ENCODE measurements around the gene CLCNKB. TPM values are rescaled to one million over a fixed set of nuclear protein-coding genes. Genes with fewer than 3 reads are reported as not detected.
A peak's percentile ranks its signal among the peaks of the same experiment; 100 is the strongest.
"Not testable (repeated sequence)": the region's sequence is repeated elsewhere in the genome, so short reads cannot be mapped to it uniquely, and the experiment has no call there.

Gene CLCNKB
- total and polyA plus RNA-seq, 5 experiments from 2014 or later: not detected

GRCh38 chr1:16017461-16018303, 25.9 kb upstream of the CLCNKB start, which contains the start of gene HSPB7:
Gene HSPB7, minus strand, starts transcription at chr1:16018043. Its CDS starts 80 bp downstream, at chr1:16017963.
- POLR2A ChIA-PET: no interaction called here
- peaks cover 0 to 6% (median 1%) of the 10 kb centered on the region in 4 donors for H3K4me1 Mint-ChIP-seq
- H3K4me3 Mint-ChIP-seq: no peak within 1 kb of the TSS
- ATAC-seq (no peak), DNase-seq (no peak)
- no peaks in the 10 kb centered on the region for H3K36me3 Mint-ChIP-seq
- no peaks in the 10 kb centered on the region for H3K9me3 Mint-ChIP-seq
- no peak within 1 kb of the TSS for H3K27ac Mint-ChIP-seq
- H3K27me3 Mint-ChIP-seq: peaks cover 0 to 6% (median 0%) of the 10 kb centered on the region in 5 donors

- DNase-seq: no peak
- Mint-ChIP-seq H3K4me3 (no peak overlapping the region), H3K9me3 (no peaks in the 10 kb centered on the region), H3K27me3 (peaks cover 0 to 9% (median 0%) of the 10 kb centered on the region in 5 donors), H3K4me1 (peaks cover 0 to 6% (median 1%) of the 10 kb centered on the region in 4 donors), H3K27ac (no peak overlapping the region), H3K36me3 (no peaks in the 10 kb centered on the region)
- POLR2A ChIA-PET: no interaction called here
- ATAC-seq: no peak
Measured at GRCh38 chr1:16018308-16018707, 25.3 kb upstream of the CLCNKB start.

- Mint-ChIP-seq H3K27me3 (peaks cover 0 to 10% (median 0%) of the 10 kb centered on the region in 5 donors), H3K4me1 (peaks cover 0 to 6% (median 1%) of the 10 kb centered on the region in 4 donors), H3K36me3 (no peaks in the 10 kb centered on the region), H3K9me3 (no peaks in the 10 kb centered on the region), H3K4me3 (no peak overlapping the region), H3K27ac (peak overlapping the region in 2 of 10 donors; percentile 39 to 42)
- POLR2A ChIA-PET: no interaction called here
- ATAC-seq (no peak), DNase-seq (no peak)
Measured at GRCh38 chr1:16018749-16019643, 24.6 kb upstream of the CLCNKB start.

- H3K27ac Mint-ChIP-seq: peak overlapping the region in 1 of 10 donors; percentile 42
- POLR2A ChIA-PET: no interaction called here
- no peak overlapping the region for H3K4me3 Mint-ChIP-seq
- H3K9me3 Mint-ChIP-seq: no peaks in the 10 kb centered on the region
- no peak for ATAC-seq
- H3K36me3 Mint-ChIP-seq: no peaks in the 10 kb centered on the region
- no peak for DNase-seq
- H3K4me1 Mint-ChIP-seq: peaks cover 0 to 4% (median 1%) of the 10 kb centered on the region in 4 donors
- peaks cover 0 to 12% (median 0%) of the 10 kb centered on the region in 5 donors for H3K27me3 Mint-ChIP-seq
Measured at GRCh38 chr1:16019644-16020277, 23.8 kb upstream of the CLCNKB start.

GRCh38 chr1:16020325-16020724, 23.3 kb upstream of the CLCNKB start:
- no peak for ATAC-seq
- H3K27me3 Mint-ChIP-seq: peaks cover 0 to 9% (median 0%) of the 10 kb centered on the region in 5 donors
- POLR2A ChIA-PET: no interaction called here

GRCh38 chr1:16020878-16021277, 22.7 kb upstream of the CLCNKB start:
- H3K9me3 Mint-ChIP-seq, H3K36me3 Mint-ChIP-seq, H3K4me3 Mint-ChIP-seq, ATAC-seq, H3K4me1 Mint-ChIP-seq, DNase-seq, H3K27me3 Mint-ChIP-seq, POLR2A ChIA-PET: not testable (repeated sequence)
- peak overlapping the region in 1 of 10 donors; percentile 24 for H3K27ac Mint-ChIP-seq

More at GRCh38 chr1:16020325-16020724, 23.3 kb upstream of the CLCNKB start:
- peak overlapping the region in 1 of 10 donors; percentile 24 for H3K27ac Mint-ChIP-seq
- H3K4me1 Mint-ChIP-seq: peaks cover 0 to 2% (median under 1%) of the 10 kb centered on the region in 4 donors
- H3K4me3 Mint-ChIP-seq: no peak overlapping the region
- H3K9me3 Mint-ChIP-seq: no peaks in the 10 kb centered on the region
- no peak for DNase-seq
- no peaks in the 10 kb centered on the region for H3K36me3 Mint-ChIP-seq

- Mint-ChIP-seq H3K27ac (no peak within 1 kb of the TSS), H3K4me1 (peaks cover 0 to 3% (median 2%) of the 10 kb centered on the region in 4 donors), H3K4me3 (no peak within 1 kb of the TSS), H3K27me3 (peaks cover 0 to 7% (median 0%) of the 10 kb centered on the region in 5 donors), H3K9me3 (no peaks in the 10 kb centered on the region), H3K36me3 (no peaks in the 10 kb centered on the region)
- DNase-seq (no peak), ATAC-seq (no peak)
- POLR2A ChIA-PET: no interaction called here
Measured at GRCh38 chr1:16021681-16022080, 21.9 kb upstream of the CLCNKB start, which contains the start of gene CLCNKA. Gene CLCNKA, plus strand, starts transcription at chr1:16022036. Its CDS starts 584 bp downstream, at chr1:16022620.

GRCh38 chr1:16022393-16022792, 21.2 kb upstream of the CLCNKB start:
- no peak for DNase-seq
- Mint-ChIP-seq H3K9me3 (no peaks in the 10 kb centered on the region), H3K4me3 (no peak overlapping the region), H3K27ac (no peak overlapping the region), H3K4me1 (peaks cover 0 to 3% (median 2%) of the 10 kb centered on the region in 4 donors), H3K36me3 (no peaks in the 10 kb centered on the region), H3K27me3 (peaks cover 0 to 7% (median 0%) of the 10 kb centered on the region in 5 donors)
- ATAC-seq: no peak
- POLR2A ChIA-PET: no interaction called here

GRCh38 chr1:16023050-16023653, 20.4 kb upstream of the CLCNKB start:
- no peak for ATAC-seq
- DNase-seq: no peak
- no peaks in the 10 kb centered on the region for H3K9me3 Mint-ChIP-seq
- POLR2A ChIA-PET: no interaction called here
- H3K36me3 Mint-ChIP-seq: no peaks in the 10 kb centered on the region
- H3K4me3 Mint-ChIP-seq: no peak overlapping the region
- peaks cover 2 to 12% (median 7%) of the 10 kb centered on the region in 5 donors for H3K27me3 Mint-ChIP-seq
- peaks cover 0 to 6% (median 4%) of the 10 kb centered on the region in 4 donors for H3K4me1 Mint-ChIP-seq
- H3K27ac Mint-ChIP-seq: no peak overlapping the region

GRCh38 chr1:16026302-16026701, 17.3 kb upstream of the CLCNKB start:
- H3K27ac Mint-ChIP-seq, H3K4me1 Mint-ChIP-seq, H3K9me3 Mint-ChIP-seq, H3K36me3 Mint-ChIP-seq, DNase-seq, POLR2A ChIA-PET: not testable (repeated sequence)
- peak; percentile 48 to 51 for ATAC-seq
- Mint-ChIP-seq H3K4me3 (peak overlapping the region in 6 of 10 donors; percentile 11 to 61 (median 22)), H3K27me3 (peaks cover 5 to 34% (median 29%) of the 10 kb centered on the region in 5 donors)

GRCh38 chr1:16026723-16027484, 16.7 kb upstream of the CLCNKB start:
- POLR2A ChIA-PET: no interaction called here
- Mint-ChIP-seq H3K4me1 (peaks cover 0 to 6% (median 4%) of the 10 kb centered on the region in 4 donors), H3K4me3 (peak overlapping the region in 6 of 10 donors; percentile 14 to 64 (median 56)), H3K9me3 (no peaks in the 10 kb centered on the region), H3K36me3 (no peaks in the 10 kb centered on the region), H3K27me3 (peaks cover 5 to 38% (median 29%) of the 10 kb centered on the region in 5 donors), H3K27ac (no peak overlapping the region)
- peak; percentile 63 to 84 for ATAC-seq
- DNase-seq: peak in 8 of 10 donors; percentile 16 to 58 (median 37)
